Suprapubic skin (tissue), 3 donors: Measurements from ENCODE around the gene ATPAF2.

ENCODE experiments used
- EP300 ChIP-seq: sonication (generic); formaldehyde crosslinking; IDR thresholded peaks from one replicate; pipeline ENCODE4 v1.6.1; 2017; ENCODE audit warnings: antibody characterized with exemption
- POLR2A ChIP-seq, 2 donors: fragments of 450-650 bp; IDR thresholded peaks; one replicate each; pipeline ENCODE4 v1.6.1; 2017; ENCODE audit warnings: antibody characterized with exemption in 2 of 2, mild to moderate bottlenecking in 2 of 2, moderate library complexity in 2 of 2
- TF ChIP-seq, protein P1 (sequence below), 2 donors: fragments of 200-600 bp in 1 of 2; fragments of 450-650 bp in 1 of 2; sonication (generic) in 1 of 2; IDR thresholded peaks; one replicate each; pipeline ENCODE4 v1.5.1; 2016 to 2019; ENCODE audit warnings: antibody characterized with exemption in 2 of 2, mild to moderate bottlenecking in 1 of 2, moderate library complexity in 1 of 2

DNA sequence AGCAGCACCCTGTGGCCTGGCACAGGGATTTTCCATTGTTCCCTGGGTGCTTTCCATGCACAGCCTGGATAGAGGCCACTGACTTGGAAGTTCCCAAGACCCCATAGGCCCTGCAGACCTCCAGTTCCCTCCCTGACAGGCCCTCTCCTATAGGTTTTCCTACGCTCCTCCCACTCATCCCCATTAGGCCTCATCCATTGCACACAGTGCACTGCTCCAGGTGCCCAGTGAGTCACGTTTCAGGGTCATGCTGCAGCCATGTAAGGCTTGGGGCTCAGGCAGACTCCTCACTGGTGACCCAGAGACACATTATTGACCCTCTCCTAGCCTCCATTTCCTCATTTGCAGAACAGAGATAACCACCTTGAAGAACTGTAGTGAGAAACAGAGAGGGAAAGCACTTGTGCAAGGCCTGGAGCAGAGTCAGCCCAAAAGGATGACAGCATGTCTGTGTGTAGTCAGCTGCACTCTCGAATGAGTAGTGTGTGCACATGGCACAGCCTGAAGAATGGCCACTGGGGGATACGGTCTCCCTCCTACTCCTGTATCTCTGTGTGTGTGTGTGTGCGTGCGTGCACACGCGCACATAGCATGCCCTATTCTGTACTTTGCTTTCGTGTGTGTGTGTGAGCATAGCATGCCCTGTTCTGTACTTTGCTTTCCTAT is 39.5 kb downstream of the ATPAF2 start:
- TF ChIP-seq, protein P1, sequence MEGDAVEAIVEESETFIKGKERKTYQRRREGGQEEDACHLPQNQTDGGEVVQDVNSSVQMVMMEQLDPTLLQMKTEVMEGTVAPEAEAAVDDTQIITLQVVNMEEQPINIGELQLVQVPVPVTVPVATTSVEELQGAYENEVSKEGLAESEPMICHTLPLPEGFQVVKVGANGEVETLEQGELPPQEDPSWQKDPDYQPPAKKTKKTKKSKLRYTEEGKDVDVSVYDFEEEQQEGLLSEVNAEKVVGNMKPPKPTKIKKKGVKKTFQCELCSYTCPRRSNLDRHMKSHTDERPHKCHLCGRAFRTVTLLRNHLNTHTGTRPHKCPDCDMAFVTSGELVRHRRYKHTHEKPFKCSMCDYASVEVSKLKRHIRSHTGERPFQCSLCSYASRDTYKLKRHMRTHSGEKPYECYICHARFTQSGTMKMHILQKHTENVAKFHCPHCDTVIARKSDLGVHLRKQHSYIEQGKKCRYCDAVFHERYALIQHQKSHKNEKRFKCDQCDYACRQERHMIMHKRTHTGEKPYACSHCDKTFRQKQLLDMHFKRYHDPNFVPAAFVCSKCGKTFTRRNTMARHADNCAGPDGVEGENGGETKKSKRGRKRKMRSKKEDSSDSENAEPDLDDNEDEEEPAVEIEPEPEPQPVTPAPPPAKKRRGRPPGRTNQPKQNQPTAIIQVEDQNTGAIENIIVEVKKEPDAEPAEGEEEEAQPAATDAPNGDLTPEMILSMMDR (IDR thresholded peaks at IDR 0.05), result no peak
- TF ChIP-seq EP300 (no peak), POLR2A (IDR thresholded peaks at IDR 0.05) (no peak)
